ENCODE results near the gene FAM53A. TPM values are rescaled to one million over a fixed set of nuclear protein-coding genes. Genes with fewer than 3 reads are reported as not detected.

FAM53A gene
- polyA plus RNA-seq, 1 experiment, result 1.1 TPM

GRCh38 chr4:1715002-1715758 lies 31.1 kb upstream of the FAM53A start:
- ChIA-PET POLR2A (no interaction called here), CTCF (interaction anchor here (1.7 kb wide), 1 partner anchor 22 kb away, joined by 5 read pairs; no protein-coding TSS in a partner anchor)
- H3K9me3 ChIP-seq (ENCODE audit: control insufficient read depth, insufficient read depth, low read length), result no peaks in the 10 kb centered on the region; the same call in 1 of the 2 replicates
- H3K27ac ChIP-seq (ENCODE audit: low read depth, low read length), result no peak overlapping the region
- H3K4me3 ChIP-seq (ENCODE audit: low read depth, low read length), result no peak overlapping the region
- no peaks in the 10 kb centered on the region for H3K27me3 ChIP-seq (ENCODE audit: control insufficient read depth, insufficient read depth, low read length)
- TF ChIP-seq, protein P1, sequence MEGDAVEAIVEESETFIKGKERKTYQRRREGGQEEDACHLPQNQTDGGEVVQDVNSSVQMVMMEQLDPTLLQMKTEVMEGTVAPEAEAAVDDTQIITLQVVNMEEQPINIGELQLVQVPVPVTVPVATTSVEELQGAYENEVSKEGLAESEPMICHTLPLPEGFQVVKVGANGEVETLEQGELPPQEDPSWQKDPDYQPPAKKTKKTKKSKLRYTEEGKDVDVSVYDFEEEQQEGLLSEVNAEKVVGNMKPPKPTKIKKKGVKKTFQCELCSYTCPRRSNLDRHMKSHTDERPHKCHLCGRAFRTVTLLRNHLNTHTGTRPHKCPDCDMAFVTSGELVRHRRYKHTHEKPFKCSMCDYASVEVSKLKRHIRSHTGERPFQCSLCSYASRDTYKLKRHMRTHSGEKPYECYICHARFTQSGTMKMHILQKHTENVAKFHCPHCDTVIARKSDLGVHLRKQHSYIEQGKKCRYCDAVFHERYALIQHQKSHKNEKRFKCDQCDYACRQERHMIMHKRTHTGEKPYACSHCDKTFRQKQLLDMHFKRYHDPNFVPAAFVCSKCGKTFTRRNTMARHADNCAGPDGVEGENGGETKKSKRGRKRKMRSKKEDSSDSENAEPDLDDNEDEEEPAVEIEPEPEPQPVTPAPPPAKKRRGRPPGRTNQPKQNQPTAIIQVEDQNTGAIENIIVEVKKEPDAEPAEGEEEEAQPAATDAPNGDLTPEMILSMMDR (IDR thresholded peaks at IDR 0.05; ENCODE audit: low read depth, low read length), result no peak
- no peak for DNase-seq (ENCODE audit: low read depth, low spot score)

- Histone ChIP-seq H3K9me3 (ENCODE audit: control insufficient read depth, insufficient read depth, low read length) (no peaks in the 10 kb centered on the region; the same call in 1 of the 2 replicates), H3K27me3 (ENCODE audit: control insufficient read depth, insufficient read depth, low read length) (no peaks in the 10 kb centered on the region), H3K27ac (ENCODE audit: low read depth, low read length) (no peak overlapping the region), H3K4me3 (ENCODE audit: low read depth, low read length) (no peak overlapping the region)
- no peak for DNase-seq (ENCODE audit: low read depth, low spot score)
- CTCF ChIA-PET, result interaction anchor here (1.0 to 1.7 kb wide), 2 partner anchors 12 to 22 kb away, joined by 3 to 5 read pairs; no protein-coding TSS in a partner anchor
- TF ChIP-seq, protein P1 (IDR thresholded peaks at IDR 0.05; ENCODE audit: low read depth, low read length), result no peak
- POLR2A ChIA-PET, result no interaction called here
These were observed 30.3 kb upstream of the FAM53A start for GRCh38 chr4:1714303-1715001.

GRCh38 chr4:1713003-1713851 lies 29.1 kb upstream of the FAM53A start:
- H3K27ac ChIP-seq (ENCODE audit: low read depth, low read length), result peak overlapping the region; percentile 31
- H3K27me3 ChIP-seq (ENCODE audit: control insufficient read depth, insufficient read depth, low read length), result no peaks in the 10 kb centered on the region
- no peaks in the 10 kb centered on the region; the same call in 1 of the 2 replicates for H3K9me3 ChIP-seq (ENCODE audit: control insufficient read depth, insufficient read depth, low read length)
- TF ChIP-seq, protein P1 (IDR thresholded peaks at IDR 0.05; ENCODE audit: low read depth, low read length), result no peak
- peak overlapping the region; percentile 88 for H3K4me3 ChIP-seq (ENCODE audit: low read depth, low read length)
- DNase-seq (ENCODE audit: low read depth, low spot score), result no peak
- ChIA-PET POLR2A (interaction anchor here (0.9 to 2.1 kb wide), 3 partner anchors 8 to 10 kb away, joined by 3 to 21 read pairs (median 6); partner anchors contain the start of genes TACC3 and TMEM129), CTCF (interaction anchor here (0.8 to 1.9 kb wide), 3 partner anchors 13 to 357 kb away, joined by 4 to 5 read pairs (median 4); no protein-coding TSS in a partner anchor)

GRCh38 chr4:1712216-1713002 lies 28.3 kb upstream of the FAM53A start, which contains the start of gene SLBP:
SLBP (minus strand) TSS chr4:1712319; CDS start chr4:1712188, 131 bp downstream.
- Histone ChIP-seq H3K27ac (ENCODE audit: low read depth, low read length) (peak within 1 kb of the TSS; percentile 61), H3K9me3 (ENCODE audit: control insufficient read depth, insufficient read depth, low read length) (no peaks in the 10 kb centered on the region; the same call in 1 of the 2 replicates), H3K27me3 (ENCODE audit: control insufficient read depth, insufficient read depth, low read length) (no peaks in the 10 kb centered on the region), H3K4me3 (ENCODE audit: low read depth, low read length) (peak within 1 kb of the TSS; percentile 88)
- peak; percentile 64 for DNase-seq (ENCODE audit: low read depth, low spot score)
- TF ChIP-seq, protein P1 (IDR thresholded peaks at IDR 0.05; ENCODE audit: low read depth, low read length), result 0 out of 2 replicates have a peak, but pooled peaks have one; percentile 5
- CTCF ChIA-PET, result interaction anchor here (0.8 to 1.9 kb wide), 3 partner anchors 14 to 356 kb away, joined by 4 to 8 read pairs (median 4); no protein-coding TSS in a partner anchor
- POLR2A ChIA-PET, result interaction anchor here (0.6 to 2.1 kb wide), 11 partner anchors 8 to 365 kb away, joined by 3 to 21 read pairs (median 5); partner anchors contain the start of genes TACC3, TMEM129 and UVSSA
